BE2C (cell line): ENCODE results near the gene CDC42BPA.
"Not testable (repeated sequence)": the region's sequence is repeated elsewhere in the genome, so short reads cannot be mapped to it uniquely, and the experiment has no call there.

Source experiments
- DNase-seq: peaks from one replicate; pipeline ENCODE4 v3.0.0-alpha.2; 2020
- H3K27me3 ChIP-seq: fragments of 250-450 bp; sonication (Bioruptor Pico); 2 replicates; pipeline ENCODE4 v1.5.1; 2020; ENCODE audit warnings: mild to moderate bottlenecking
- H3K36me3 ChIP-seq: fragments of 250-450 bp; sonication (Bioruptor Pico); 2 replicates; pipeline ENCODE4 v1.5.1; 2020; ENCODE audit warnings: mild to moderate bottlenecking
- H3K4me1 ChIP-seq: fragments of 250-450 bp; sonication (Bioruptor Pico); 2 replicates; pipeline ENCODE4 v1.5.1; 2020
- H3K4me3 ChIP-seq: 2 replicates; pipeline ENCODE4 v1.5.1; 2011; ENCODE audit warnings: low read depth, low read length
- H3K9me3 ChIP-seq: fragments of 250-450 bp; sonication (Bioruptor Pico); 2 replicates; pipeline ENCODE4 v1.5.1; 2020
- CTCF ChIP-seq: IDR thresholded peaks from 2 replicates; pipeline ENCODE4 v1.5.1; 2012; ENCODE audit warnings: mild to moderate bottlenecking, low read depth, low read length

CDC42BPA gene

DNA sequence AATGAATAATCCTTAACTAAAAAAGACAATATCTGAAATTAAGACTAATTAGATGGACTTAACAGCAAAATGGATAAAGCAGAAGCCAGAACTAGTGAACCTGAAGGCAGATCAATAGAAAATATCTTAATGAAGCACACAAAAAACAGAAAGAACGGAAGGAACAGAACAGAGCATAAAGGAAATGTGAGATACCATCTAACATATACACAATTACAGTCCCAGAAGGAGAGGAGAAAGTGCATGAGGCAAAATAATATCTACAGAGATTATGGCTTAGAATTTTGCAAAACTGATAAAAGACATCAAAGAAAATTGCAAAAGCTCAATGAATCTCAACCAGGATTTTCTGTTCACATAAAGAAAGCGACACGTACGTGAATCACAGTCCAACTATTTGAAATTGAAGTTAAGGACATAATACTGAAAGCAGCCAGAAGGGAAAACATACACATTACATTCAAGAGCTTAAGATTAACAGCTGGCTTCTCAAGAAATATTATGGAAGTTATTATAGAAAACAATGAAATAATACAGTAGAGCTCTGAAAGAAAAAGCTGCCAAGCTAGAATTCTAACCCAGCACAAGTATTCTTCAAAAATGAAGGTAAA, 182.0 kb downstream of the CDC42BPA start:
- peaks cover 13% of the 10 kb centered on the region for H3K36me3 ChIP-seq
- DNase-seq: no peak
- TF ChIP-seq CTCF: no peak
- H3K4me1 ChIP-seq: no peaks in the 10 kb centered on the region
- H3K9me3 ChIP-seq: no peaks in the 10 kb centered on the region
- H3K27me3 ChIP-seq: no peaks in the 10 kb centered on the region
- no peak overlapping the region; the same call in 1 of the 2 replicates for H3K4me3 ChIP-seq

- H3K27me3 ChIP-seq: no peaks in the 10 kb centered on the region
- no peak overlapping the region for H3K4me3 ChIP-seq
- H3K36me3 ChIP-seq: peaks cover 13% of the 10 kb centered on the region
- TF ChIP-seq CTCF: no peak
- no peaks in the 10 kb centered on the region for H3K9me3 ChIP-seq
- no peaks in the 10 kb centered on the region for H3K4me1 ChIP-seq
- DNase-seq: no peak
Measured at GRCh38 chr1:227134686-227135314, 183.5 kb downstream of the CDC42BPA start.

- H3K9me3 ChIP-seq, H3K4me1 ChIP-seq, H3K27me3 ChIP-seq, DNase-seq, H3K36me3 ChIP-seq, H3K4me3 ChIP-seq: not testable (repeated sequence)
Measured at GRCh38 chr1:227132695-227133094, 185.6 kb downstream of the CDC42BPA start.

GRCh38 chr1:227131193-227131592, 187.1 kb downstream of the CDC42BPA start:
- DNase-seq: no peak
- Histone ChIP-seq H3K9me3 (no peaks in the 10 kb centered on the region), H3K4me3 (no peak overlapping the region), H3K36me3 (peaks cover 9% of the 10 kb centered on the region), H3K4me1 (no peaks in the 10 kb centered on the region), H3K27me3 (no peaks in the 10 kb centered on the region)
- peak; percentile 65 for TF ChIP-seq CTCF

DNA sequence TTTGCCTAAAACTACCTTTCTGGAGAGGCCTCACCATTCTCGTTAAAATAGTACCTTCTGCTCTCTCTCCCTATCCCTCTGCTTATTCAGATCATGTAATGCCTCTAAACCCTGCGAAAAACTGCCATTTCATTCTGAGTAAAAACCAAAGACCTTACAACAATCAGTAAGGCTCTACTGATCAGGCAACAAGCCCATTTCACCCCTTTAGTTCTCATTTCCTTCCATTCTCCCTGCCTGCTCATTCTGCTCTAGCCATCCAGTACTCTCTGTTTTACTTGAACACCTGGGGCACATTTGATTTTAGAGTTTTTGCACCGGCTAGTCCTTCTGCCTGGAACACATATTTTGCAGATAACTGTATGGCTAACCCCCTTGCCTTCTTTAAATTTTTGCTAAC, 190.4 kb downstream of the CDC42BPA start:
- peaks cover 5% of the 10 kb centered on the region; the same call in 1 of the 2 replicates for H3K36me3 ChIP-seq
- H3K9me3 ChIP-seq: no peaks in the 10 kb centered on the region
- no peak overlapping the region for H3K4me3 ChIP-seq
- no peak for DNase-seq
- no peaks in the 10 kb centered on the region for H3K27me3 ChIP-seq
- H3K4me1 ChIP-seq: no peaks in the 10 kb centered on the region
- TF ChIP-seq CTCF: no peak

DNA sequence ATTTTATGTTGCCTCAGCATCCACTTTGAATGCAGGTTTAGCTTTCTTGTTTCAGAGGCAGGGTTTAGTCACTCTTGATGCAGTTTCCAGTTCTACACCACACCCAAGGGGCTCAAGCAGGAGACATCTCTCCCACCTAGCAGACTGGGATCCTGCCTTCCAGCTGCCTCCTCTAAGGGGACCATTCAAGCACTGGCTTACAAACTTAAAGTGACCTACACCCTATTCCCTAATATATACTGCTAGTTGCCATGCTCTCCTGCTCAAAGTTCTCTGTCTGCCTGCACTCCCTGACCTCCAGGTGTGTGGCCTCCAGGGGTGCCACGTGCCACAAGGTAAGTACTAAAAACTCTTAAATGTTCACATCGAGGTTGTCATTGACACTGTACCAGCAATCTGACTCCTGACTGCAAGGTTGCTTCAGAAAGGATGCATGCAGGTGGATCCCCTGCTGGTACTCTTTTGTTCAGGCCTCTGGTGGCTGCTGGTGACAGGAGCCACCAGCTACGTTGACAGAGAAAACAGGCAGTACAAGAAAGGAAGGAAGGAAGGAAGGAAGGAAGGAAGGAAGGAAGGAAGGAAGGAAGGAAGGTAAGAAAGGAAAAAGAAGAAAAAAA, 192.3 kb downstream of the CDC42BPA start:
- Histone ChIP-seq H3K4me1 (no peaks in the 10 kb centered on the region), H3K36me3 (peaks cover 5% of the 10 kb centered on the region; the same call in 1 of the 2 replicates), H3K27me3 (no peaks in the 10 kb centered on the region), H3K9me3 (no peaks in the 10 kb centered on the region), H3K4me3 (no peak overlapping the region)
- TF ChIP-seq CTCF: no peak
- no peak for DNase-seq
